Fibroblast of gingiva (primary cell): Measurements from ENCODE around the gene TAB3.
"Not testable (repeated sequence)": the region's sequence is repeated elsewhere in the genome, so short reads cannot be mapped to it uniquely, and the experiment has no call there.

Experiments
- DNase-seq: peaks from one replicate; pipeline ENCODE4 v3.0.0-alpha.2; 2011; ENCODE audit warnings: low read depth

TAB3 gene

GRCh38 chrX:30819080-30819479 lies 70.0 kb downstream of the TAB3 start:
- no peak for DNase-seq

GRCh38 chrX:30816079-30816478 lies 73.0 kb downstream of the TAB3 start:
- no peak for DNase-seq

- no peak for DNase-seq
Measured at GRCh38 chrX:30814978-30815377, 74.1 kb downstream of the TAB3 start.

GRCh38 chrX:30812326-30812725 lies 76.7 kb downstream of the TAB3 start:
- DNase-seq, result no peak

GRCh38 chrX:30806187-30806728 lies 82.8 kb downstream of the TAB3 start:
- DNase-seq, result no peak

GRCh38 chrX:30804462-30804861 lies 84.6 kb downstream of the TAB3 start:
- no peak for DNase-seq

DNA sequence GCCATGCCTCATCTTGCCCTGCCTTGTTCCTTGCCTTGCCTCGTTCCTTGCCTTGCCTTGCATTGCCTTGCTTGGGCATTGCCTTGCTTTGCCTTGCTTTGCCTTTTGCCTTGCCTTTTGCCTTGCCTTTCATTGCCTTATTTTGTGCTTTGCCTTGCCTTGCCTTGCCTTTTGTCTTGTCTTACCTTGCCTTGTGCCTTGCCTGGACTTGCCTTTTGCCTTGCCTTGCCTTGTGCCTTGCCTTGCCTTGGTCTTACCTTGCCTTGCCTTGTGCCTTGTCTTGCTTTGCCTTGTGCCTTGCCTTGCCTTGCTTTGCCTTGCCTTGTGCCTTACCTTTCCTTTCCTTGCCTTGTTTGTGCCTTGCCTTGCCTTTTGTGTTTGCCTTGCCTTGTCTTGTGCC lies 88.2 kb downstream of the TAB3 start:
- DNase-seq, result no peak

GRCh38 chrX:30799327-30799726 lies 89.7 kb downstream of the TAB3 start:
- DNase-seq, result no peak

- DNase-seq, result no peak
Measured at GRCh38 chrX:30798810-30799209, 90.2 kb downstream of the TAB3 start.

GRCh38 chrX:30797301-30797700 lies 91.8 kb downstream of the TAB3 start:
- not testable (repeated sequence) for DNase-seq

DNA sequence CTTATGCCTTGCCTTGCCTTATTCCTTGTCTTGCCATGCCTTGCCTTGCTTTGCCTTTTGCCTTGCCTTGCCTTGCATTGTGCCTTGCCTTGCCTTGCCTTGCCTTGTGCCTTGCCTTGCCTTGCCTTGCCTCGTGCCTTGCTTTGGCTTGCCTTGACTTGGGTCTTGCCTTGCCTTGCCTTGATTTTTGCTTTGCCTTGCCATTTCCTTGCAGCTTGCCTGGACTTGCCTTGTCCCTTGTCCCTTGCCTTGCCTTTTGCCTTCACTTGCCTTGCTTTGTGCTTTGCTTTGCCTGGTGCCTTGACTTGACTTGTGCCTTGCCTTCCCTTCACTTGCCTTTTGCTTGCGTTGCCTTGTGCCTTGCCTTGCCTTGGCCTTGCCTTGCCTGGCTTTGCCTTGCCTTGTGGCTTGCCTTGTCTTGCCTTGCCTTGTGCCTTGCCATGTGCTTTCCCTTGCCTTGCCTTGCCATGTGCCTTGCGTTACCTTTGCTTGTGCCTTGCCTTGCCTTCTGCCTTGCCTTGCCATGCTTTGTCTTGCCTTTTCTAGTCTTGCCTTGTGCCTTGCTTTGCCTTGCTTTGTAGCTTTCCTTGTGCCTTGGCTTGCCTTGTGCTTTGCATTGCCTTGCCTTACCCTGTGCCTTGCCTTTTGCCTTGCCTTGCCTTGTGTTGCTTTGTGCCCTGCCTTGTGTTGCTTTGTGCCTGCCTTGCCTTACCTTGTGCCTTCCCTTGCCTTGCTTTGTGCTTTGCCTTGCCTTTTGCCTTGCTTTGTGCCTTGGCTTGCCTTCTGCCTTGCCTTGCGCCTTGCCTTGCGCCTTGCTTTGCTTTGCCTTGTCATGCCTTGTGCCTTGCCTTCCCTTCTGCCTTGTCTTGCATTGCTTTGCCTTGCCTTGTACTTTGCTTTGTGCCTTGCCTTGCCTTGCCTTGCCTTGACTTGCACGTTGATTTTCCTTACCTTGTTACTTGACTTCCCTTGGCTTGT lies 92.8 kb downstream of the TAB3 start:
- DNase-seq, result no peak

DNA sequence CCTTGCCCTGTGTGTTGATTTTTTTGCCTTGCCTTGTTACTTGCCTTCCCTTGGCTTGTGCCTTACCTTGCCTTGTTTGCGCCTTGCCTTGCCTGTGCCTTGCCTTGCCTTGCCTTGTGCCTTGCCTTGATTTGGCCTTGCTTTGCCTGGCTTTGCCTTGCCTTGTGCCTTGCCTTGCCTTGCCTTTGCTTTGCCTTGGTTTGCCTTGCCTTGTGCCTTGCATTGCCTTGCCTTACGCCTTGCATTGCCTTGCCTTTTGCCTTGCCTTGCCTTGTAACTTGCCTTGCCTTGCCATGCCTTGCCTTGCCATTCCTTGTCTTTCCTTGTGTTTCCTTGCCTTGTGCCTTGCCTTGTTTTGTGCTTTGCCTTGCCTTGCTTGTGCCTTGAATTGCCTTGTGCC lies 94.6 kb downstream of the TAB3 start:
- DNase-seq, result no peak

GRCh38 chrX:30793767-30794103 lies 95.3 kb downstream of the TAB3 start:
- DNase-seq, result no peak

- no peak for DNase-seq
Measured at GRCh38 chrX:30793075-30793766, 95.8 kb downstream of the TAB3 start.

DNA sequence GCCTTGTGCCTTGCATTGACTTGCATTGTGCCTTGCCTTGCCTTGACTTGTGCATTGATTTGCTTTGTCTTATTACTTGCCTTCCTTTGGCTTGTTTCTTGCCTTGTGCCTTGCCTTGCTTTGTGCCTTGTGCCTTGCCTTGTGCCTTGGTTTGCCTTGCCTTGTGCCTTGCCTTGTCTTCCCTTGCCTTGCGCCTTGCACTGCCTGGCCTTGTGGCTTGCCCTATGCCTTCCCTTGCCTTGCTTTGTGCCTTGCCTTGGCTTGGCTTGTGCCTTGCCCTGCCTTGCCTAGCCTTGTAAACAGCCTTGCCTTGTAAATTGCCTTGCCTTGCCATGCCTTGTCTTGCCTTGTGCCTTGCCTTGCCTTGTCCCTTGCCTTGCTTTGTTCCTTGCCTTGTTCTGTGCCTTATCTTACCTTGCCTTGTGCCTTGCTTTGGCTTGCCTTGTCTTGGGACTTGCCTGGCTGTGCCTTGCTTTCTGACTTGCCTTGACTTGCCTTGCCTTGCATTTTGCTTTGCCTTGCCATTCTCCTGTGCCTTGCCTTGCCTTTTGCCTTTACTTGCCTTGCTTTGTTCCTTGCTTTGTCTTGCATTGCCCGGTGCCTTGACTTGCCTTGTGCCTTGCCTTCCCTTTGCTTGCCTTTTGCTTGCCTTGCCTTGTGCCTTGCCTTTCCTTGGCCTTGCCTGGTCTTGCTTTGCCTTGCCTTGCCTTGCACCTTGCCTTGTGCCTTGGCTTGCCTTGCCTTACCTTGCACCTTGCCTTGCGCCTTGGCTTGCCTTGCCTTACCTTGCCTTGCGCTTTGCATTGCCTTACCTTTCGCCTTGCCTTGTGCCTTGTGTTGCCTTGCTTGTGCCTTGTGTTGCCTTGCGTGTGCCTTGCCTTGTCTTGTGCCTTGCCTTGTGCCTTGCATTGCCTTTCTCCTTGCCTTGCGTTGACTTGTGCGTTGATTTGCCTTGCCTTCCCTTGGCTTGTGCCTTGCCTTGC lies 97.5 kb downstream of the TAB3 start:
- DNase-seq, result no peak

- DNase-seq, result no peak
Measured at GRCh38 chrX:30787012-30787411, 102.0 kb downstream of the TAB3 start.

GRCh38 chrX:30786374-30786773 lies 102.7 kb downstream of the TAB3 start:
- DNase-seq, result no peak

DNA sequence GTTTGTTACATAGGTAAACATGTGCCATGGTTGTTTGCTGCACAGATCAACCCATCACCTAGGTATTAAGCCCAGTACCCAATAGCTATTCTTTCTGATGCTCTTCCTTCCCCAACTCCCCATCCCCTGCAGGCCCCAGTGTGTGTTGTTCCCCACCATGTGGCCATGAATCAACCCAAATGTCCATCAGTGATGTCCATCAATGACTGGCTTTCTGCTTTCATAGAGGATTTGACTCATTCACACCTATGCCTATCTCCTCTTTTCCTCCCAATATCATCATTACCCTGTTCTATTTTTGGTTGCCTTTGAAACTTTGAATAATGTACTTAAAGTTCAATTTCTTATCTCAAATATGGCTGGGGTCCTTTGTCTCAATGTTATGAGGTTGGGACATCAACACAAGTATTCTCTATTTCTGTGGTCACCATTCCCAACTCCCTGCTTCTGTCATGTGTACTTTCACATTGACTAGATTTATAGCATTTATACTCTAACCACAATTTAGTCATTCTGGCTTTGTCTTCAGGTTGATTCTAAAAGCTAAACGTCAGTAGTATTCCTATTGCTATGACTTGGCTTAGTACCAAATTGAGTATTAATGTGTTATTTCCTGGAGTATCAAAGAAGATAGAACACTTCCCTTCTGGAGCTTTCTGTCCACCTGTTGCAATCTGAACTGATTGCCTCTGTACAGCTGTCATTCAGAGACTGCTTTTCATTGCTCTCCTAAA lies 107.2 kb downstream of the TAB3 start:
- DNase-seq, result no peak

GRCh38 chrX:30779453-30780030 lies 109.5 kb downstream of the TAB3 start:
- no peak for DNase-seq

- DNase-seq, result no peak
Measured at GRCh38 chrX:30777575-30777974, 111.5 kb downstream of the TAB3 start.
